ENCODE measurements around the gene ITGA8.
A peak's percentile ranks its signal among the peaks of the same experiment; 100 is the strongest.
"Not testable (repeated sequence)": the region's sequence is repeated elsewhere in the genome, so short reads cannot be mapped to it uniquely, and the experiment has no call there.

ITGA8 gene

GRCh38 chr10:15719899-15720634 is at the start of gene ITGA8:
TSS of gene ITGA8 (minus strand) at chr10:15719922. CDS start at chr10:15719771, 151 bp downstream.
- peak; percentile 49 for DNase-seq (ENCODE audit: low spot score)

- DNase-seq (ENCODE audit: low spot score): no peak
These were observed 45.3 kb upstream of the ITGA8 start for GRCh38 chr10:15764892-15765454.

GRCh38 chr10:15763006-15763405 is 43.3 kb upstream of the ITGA8 start:
- no peak for DNase-seq (ENCODE audit: low spot score)

GRCh38 chr10:15762239-15762638 is 42.5 kb upstream of the ITGA8 start:
- not testable (repeated sequence) for DNase-seq (ENCODE audit: low spot score)

GRCh38 chr10:15761224-15761623 is 41.5 kb upstream of the ITGA8 start:
- not testable (repeated sequence) for DNase-seq (ENCODE audit: low spot score)

GRCh38 chr10:15760681-15761080 is 41.0 kb upstream of the ITGA8 start:
- no peak for DNase-seq (ENCODE audit: low spot score)

GRCh38 chr10:15759265-15759664 is 39.5 kb upstream of the ITGA8 start:
- DNase-seq (ENCODE audit: low spot score): no peak

GRCh38 chr10:15758618-15759017 is 38.9 kb upstream of the ITGA8 start:
- no peak for DNase-seq (ENCODE audit: low spot score)

- no peak for DNase-seq (ENCODE audit: low spot score)
These were observed 35.2 kb upstream of the ITGA8 start for GRCh38 chr10:15754937-15755336.

- no peak for DNase-seq (ENCODE audit: low spot score)
These were observed 31.3 kb upstream of the ITGA8 start for GRCh38 chr10:15751046-15751445.

GRCh38 chr10:15748126-15748525 is 28.4 kb upstream of the ITGA8 start:
- DNase-seq (ENCODE audit: low spot score): peak; percentile 14

GRCh38 chr10:15747632-15748031 is 27.9 kb upstream of the ITGA8 start:
- no peak for DNase-seq (ENCODE audit: low spot score)

- peak; percentile 29 for DNase-seq (ENCODE audit: low spot score)
These were observed 26.0 kb upstream of the ITGA8 start for GRCh38 chr10:15745751-15746150.

GRCh38 chr10:15744217-15744865 is 24.6 kb upstream of the ITGA8 start:
- DNase-seq (ENCODE audit: low spot score): peak; percentile 50

GRCh38 chr10:15743443-15743842 is 23.7 kb upstream of the ITGA8 start:
- no peak for DNase-seq (ENCODE audit: low spot score)

GRCh38 chr10:15742836-15743235 is 23.1 kb upstream of the ITGA8 start:
- DNase-seq (ENCODE audit: low spot score): no peak

- DNase-seq (ENCODE audit: low spot score): no peak
These were observed 22.4 kb upstream of the ITGA8 start for GRCh38 chr10:15742102-15742501.

GRCh38 chr10:15741581-15741980 is 21.9 kb upstream of the ITGA8 start:
- no peak for DNase-seq (ENCODE audit: low spot score)

GRCh38 chr10:15740261-15740660 is 20.5 kb upstream of the ITGA8 start:
- DNase-seq (ENCODE audit: low spot score): no peak

- no peak for DNase-seq (ENCODE audit: low spot score)
These were observed 19.7 kb upstream of the ITGA8 start for GRCh38 chr10:15739254-15739970.

- DNase-seq (ENCODE audit: low spot score): no peak
These were observed 18.7 kb upstream of the ITGA8 start for GRCh38 chr10:15738270-15738925.

- no peak for DNase-seq (ENCODE audit: low spot score)
These were observed 17.9 kb upstream of the ITGA8 start for GRCh38 chr10:15737656-15738055.

Data from GM03348 (cell line).